Left ventricle myocardium superior (tissue), 1 donor: ENCODE results near the gene GTF3C1. TPM values are rescaled to one million over a fixed set of nuclear protein-coding genes. Genes with fewer than 3 reads are reported as not detected.

Source experiments
- ATAC-seq: fragments of 200-7000 bp; cut with Tn5 transposase; one replicate; pipeline ENCODE4 v1.9.1; 2020; ENCODE audit warnings: mild to moderate bottlenecking, moderate library complexity
- DNase-seq: peaks from one replicate; pipeline ENCODE4 v3.0.0-alpha.2; 2020
- intact Hi-C: fragments of 100-400 bp; cut with micrococcal nuclease; formaldehyde crosslinking; loops from one replicate; pipeline ENCODE4 v1.11.0; 2022
- total RNA-seq: library from RNA; stranded (reverse); fragmentation: NEBNext Ultra II Directional; extraction: Animal tissue kit (Norgen Biotek cat#: 25700); gene quantifications from one replicate; pipeline ENCODE4 v1.2.1, GENCODE V29; 2021
- donor health status: DM: no; HTN: yes; CAD: no; lungs with severe emphysema.

The GTF3C1 gene
- total RNA-seq, 1 donor from 2014 or later: 56.4 TPM

- no peak for DNase-seq
- intact Hi-C loops: no loop called here
- no peak for ATAC-seq
Measured at GRCh38 chr16:27424772-27425498, 124.8 kb downstream of the GTF3C1 start.

- DNase-seq: no peak
- intact Hi-C loops: no loop called here
- no peak for ATAC-seq
Measured at GRCh38 chr16:27421961-27422740, 127.6 kb downstream of the GTF3C1 start.

GRCh38 chr16:27417047-27417671 lies 132.6 kb downstream of the GTF3C1 start:
- intact Hi-C loops: no loop called here
- ATAC-seq (no peak), DNase-seq (no peak)

GRCh38 chr16:27414788-27415431 lies 134.8 kb downstream of the GTF3C1 start:
- no peak for ATAC-seq
- intact Hi-C loops: no loop called here
- DNase-seq: no peak

- intact Hi-C loops: no loop called here
- ATAC-seq: no peak
- DNase-seq: no peak
Measured at GRCh38 chr16:27413956-27414355, 135.8 kb downstream of the GTF3C1 start.

- no peak for ATAC-seq
Measured at GRCh38 chr16:27410761-27411160, 139.0 kb downstream of the GTF3C1 start.

More at GRCh38 chr16:27410761-27411160, 139.0 kb downstream of the GTF3C1 start:
- intact Hi-C loops: no loop called here
- no peak for DNase-seq

Other genes starting within 250 kb of the GTF3C1 start
- gene IL4R, start 235.9 kb downstream of the GTF3C1 start, total RNA-seq: 9.8 TPM
- 0.07 TPM for gene IL21R, start 147.7 kb downstream of the GTF3C1 start, total RNA-seq
- 12.7 TPM for gene KATNIP, start 231 bp upstream of the GTF3C1 start, total RNA-seq